Astrocyte of the spinal cord (primary cell): ENCODE data around the gene PAPPA.

ENCODE experiments used
- DNase-seq: peaks from one replicate; pipeline ENCODE4 v3.0.0; 2011; ENCODE audit warnings: low read depth, low spot score
- H3K4me3 ChIP-seq: 2 replicates; pipeline ENCODE4 v1.5.1; 2011; ENCODE audit warnings: low read depth, mild to moderate bottlenecking, low read length, moderate library complexity
- in situ Hi-C: cut with HindIII; loops from 2 replicates; pipeline ENCODE4 v1.10.0; 2017; ENCODE audit warnings: low sequenced_read_pairs
- TF ChIP-seq, protein P1 (sequence below): IDR thresholded peaks from 2 replicates; pipeline ENCODE4 v1.5.1; 2012; ENCODE audit warnings: low read depth, mild to moderate bottlenecking, low read length, inconsistent platforms

PAPPA gene

DNA sequence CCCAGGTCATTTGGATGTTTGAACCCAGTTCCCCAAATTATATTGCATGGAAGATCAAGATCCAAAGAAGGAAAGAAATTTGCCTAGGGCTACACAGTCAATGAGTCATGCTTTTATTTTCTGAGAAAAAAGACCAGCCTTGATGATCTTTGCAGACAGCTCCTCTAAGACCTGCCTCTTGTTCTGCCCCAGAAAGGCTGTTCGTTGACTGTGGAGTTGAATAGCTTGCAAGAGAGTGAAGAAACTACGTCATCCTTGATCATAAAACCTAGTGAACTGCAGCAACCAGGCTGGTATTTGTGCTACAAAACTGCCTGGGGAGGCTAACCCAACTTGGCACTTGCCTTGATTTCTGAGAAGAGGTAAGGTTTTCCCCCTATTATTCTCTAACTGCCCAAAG lies 263.9 kb downstream of the PAPPA start:
- H3K4me3 ChIP-seq: no peak overlapping the region
- TF ChIP-seq, protein P1, sequence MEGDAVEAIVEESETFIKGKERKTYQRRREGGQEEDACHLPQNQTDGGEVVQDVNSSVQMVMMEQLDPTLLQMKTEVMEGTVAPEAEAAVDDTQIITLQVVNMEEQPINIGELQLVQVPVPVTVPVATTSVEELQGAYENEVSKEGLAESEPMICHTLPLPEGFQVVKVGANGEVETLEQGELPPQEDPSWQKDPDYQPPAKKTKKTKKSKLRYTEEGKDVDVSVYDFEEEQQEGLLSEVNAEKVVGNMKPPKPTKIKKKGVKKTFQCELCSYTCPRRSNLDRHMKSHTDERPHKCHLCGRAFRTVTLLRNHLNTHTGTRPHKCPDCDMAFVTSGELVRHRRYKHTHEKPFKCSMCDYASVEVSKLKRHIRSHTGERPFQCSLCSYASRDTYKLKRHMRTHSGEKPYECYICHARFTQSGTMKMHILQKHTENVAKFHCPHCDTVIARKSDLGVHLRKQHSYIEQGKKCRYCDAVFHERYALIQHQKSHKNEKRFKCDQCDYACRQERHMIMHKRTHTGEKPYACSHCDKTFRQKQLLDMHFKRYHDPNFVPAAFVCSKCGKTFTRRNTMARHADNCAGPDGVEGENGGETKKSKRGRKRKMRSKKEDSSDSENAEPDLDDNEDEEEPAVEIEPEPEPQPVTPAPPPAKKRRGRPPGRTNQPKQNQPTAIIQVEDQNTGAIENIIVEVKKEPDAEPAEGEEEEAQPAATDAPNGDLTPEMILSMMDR: no peak
- DNase-seq: no peak
- in situ Hi-C loops: no loop called here

DNA sequence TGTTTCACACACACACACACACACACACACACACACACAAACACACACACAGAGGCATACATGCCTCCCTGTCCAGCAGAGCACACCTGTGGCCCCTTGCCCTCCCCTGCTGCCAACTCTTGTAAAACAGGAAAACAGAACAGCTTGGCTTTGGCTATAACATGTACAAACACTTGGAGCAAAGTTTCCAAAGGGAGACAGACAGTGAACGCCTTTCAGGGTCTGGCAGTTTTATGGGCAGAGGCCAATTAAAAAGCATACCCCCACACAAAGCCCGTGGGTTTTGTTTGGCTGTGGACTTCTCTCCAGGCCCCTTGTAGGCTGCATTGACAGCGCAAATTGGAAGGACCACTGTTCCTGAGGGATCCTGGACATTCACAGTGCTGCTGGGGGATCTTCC lies 265.6 kb downstream of the PAPPA start:
- no peak overlapping the region for H3K4me3 ChIP-seq
- TF ChIP-seq, protein P1: no peak
- no peak for DNase-seq
- in situ Hi-C loops: no loop called here

DNA sequence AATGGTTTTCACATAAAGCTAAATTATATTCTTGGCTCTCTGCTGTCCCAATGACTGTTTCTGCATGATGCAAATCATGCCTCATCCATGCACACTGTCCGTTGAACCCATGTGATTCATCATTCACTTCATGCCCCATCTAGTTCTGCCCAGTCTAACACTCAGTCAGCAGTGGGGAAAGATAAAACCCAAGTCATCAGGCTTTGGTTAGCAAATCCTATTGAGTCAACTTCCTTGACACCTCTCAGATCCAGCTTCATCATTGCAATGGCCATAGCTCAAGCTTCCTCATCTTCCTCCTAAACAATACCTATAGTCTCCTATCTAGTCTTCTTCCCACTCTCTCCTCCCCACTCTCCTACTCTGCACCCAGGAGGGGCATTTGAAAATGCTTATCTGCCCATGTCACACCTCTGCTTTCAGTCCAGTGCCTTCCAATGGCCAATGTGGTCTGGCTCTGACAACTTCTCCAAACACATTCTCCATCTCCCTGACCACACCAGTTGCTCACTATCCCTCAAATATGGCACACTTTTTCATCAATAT lies 267.5 kb downstream of the PAPPA start:
- no peak overlapping the region for H3K4me3 ChIP-seq
- TF ChIP-seq, protein P1: no peak
- no peak for DNase-seq
- in situ Hi-C loops: no loop called here

DNA sequence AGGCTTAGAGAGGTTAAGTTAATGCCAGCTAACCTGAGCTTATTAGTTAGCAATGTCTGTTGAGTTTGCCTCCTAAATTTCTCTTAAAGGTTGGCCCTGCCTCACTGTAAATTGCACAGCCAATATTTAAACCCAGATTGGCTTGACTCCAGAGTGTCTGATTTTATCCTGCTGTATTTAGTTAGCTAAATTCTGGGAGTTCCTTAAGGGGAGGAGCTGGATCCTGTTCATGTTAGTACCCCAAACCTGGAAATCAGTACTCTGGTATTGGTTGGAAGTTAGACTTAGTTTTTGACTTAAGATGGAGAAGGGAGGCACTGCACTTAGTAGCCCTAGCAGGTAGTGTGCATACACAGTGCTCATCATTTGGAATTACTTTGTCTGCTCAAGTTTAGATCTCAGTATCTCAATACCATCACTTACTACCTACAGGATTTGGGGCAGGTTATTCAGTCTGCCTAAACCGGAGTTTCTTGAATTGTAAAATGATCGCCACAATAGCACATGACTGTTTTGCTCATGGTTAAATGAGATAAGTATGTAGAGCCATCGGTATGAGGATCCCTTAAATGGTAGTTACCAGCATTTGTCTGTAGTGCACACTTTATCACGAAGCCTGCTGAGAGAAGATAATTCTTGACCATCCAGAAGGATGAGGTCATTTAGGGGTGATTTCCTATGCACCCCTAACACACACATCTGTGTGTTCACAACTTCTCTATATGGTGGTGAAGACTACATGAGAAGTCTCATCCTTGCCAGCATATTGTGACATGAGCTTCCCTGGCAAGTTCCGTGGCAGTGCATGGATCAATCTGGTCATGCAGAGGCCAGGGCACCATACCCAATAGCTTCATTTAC lies 268.8 kb downstream of the PAPPA start:
- in situ Hi-C loops: no loop called here
- TF ChIP-seq, protein P1: no peak
- no peak overlapping the region for H3K4me3 ChIP-seq
- no peak for DNase-seq

DNA sequence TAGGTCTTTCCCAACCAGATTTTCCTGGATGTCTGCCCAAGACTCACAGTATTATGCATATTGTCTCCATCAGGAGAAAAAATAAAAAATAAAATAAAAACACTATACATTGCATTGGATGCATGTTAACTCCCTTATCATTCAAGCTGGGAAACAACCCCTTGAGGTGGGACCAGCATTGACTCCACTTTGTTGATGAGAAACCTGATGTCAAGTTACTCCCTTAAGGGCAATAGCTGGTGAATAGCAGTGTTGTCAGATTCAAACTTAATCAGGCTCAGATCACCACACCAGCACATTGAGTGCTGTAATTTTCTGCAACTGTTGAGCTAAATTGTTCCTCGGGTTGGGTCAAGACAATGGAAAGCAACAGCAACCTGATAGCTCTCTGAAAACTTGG lies 269.6 kb downstream of the PAPPA start:
- in situ Hi-C loops: no loop called here
- no peak overlapping the region for H3K4me3 ChIP-seq
- DNase-seq: no peak
- TF ChIP-seq, protein P1: no peak

DNA sequence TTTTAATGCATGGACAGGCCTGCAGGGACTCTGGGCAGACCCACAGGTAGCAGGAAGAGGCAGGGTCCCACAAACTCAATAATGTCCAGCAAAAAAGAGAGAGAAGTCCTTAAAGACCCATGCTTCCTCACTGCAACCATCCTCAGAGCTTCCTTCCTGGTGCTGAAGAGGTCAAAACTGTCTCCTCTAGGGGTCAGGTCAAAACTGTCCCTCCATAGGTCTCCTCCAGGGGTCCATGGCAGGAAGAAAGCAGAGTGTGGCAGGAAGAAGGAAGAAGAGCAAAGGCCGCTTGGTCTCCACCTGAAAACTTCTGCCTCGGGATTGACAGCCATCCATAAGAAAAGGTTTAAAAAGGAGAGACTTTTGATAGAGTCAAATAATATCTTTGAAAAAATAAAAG lies 271.7 kb downstream of the PAPPA start:
- TF ChIP-seq, protein P1: no peak
- in situ Hi-C loops: no loop called here
- no peak for DNase-seq
- no peak overlapping the region for H3K4me3 ChIP-seq
